ENCODE results near the gene ZNF582. TPM values are rescaled to one million over a fixed set of nuclear protein-coding genes. Genes with fewer than 3 reads are reported as not detected.

The ZNF582 gene
- 0.31 and 1.5 TPM in 2 replicates for total RNA-seq (2014; rRNA removed; shearing (Covaris generic))

DNA sequence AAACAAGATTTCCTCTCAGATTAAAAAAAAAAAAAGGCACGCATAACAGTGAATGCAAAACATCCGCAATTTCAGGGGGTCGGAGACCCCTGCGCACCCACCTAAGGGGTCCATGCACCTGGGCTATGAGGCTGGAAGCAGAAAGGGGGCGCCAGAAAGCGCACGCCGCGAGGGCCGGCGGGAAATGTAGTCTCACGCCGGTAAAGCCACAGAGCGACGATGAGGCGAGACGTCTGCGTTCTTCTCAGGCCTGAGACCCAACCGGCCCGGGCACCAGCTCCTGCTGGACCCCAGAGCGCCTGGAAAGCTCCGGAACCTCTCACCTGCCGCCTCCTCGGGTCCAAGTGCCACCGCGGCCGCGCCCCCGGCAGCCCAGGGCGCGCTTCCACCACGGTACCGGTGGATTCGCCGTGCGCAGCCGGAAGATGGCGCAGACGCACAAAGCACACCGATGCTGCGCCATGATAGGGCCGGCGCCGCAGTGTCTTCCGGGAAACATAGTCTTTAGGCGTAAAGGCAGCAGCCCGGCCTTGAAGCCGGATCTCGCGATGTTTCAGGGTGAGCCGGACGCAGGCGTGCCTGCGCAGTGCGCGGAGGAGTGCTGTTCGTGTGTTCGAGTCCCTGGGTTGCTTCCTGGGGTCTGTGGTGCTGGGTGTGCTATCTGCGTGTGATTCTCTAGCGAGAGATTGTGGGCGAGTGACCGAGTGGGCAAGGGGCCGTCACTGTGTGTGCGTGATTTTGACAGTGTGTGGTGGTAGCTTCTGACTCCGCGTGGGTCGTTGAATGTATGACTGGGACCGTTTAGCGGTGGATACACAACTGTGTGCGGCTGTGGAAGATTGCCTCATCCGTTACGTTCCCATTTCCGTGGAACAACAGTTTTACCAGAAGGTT is at the start of gene ZNF582:
ZNF582 (minus strand) TSS at position 416 of the 894 bp plus-strand sequence. CDS start 1,782 bp downstream, outside the sequence.
- peak; percentile 60 for DNase-seq (ENCODE audit: low spot score)

DNA sequence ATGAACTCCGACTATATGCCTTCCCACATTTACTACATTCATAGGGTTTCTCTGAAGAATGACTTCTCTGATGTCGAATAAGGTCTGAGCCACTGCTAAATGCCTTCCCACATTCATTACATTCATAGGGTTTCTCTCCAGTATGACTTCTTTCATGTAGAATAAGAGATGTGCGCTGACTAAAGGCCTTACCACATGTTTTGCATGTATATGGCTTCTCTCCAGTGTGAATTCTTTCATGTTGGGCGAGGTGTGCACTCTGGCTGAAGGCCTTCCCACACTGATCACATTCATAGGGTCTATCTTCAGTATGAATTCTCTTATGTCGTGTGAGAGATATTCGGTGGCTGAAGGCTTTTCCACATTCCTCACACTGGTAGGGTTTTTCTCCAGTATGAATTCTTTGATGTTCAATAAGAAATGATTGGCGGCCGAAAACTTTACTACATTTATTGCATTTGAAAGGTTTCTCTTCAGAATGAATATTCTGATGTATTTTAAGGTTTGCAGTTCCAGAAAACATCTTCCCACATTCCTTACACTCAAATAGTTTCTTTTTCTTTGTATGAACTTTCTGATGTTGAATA is 48.0 kb upstream of the ZNF582 start:
- DNase-seq (ENCODE audit: low spot score) = no peak

DNA sequence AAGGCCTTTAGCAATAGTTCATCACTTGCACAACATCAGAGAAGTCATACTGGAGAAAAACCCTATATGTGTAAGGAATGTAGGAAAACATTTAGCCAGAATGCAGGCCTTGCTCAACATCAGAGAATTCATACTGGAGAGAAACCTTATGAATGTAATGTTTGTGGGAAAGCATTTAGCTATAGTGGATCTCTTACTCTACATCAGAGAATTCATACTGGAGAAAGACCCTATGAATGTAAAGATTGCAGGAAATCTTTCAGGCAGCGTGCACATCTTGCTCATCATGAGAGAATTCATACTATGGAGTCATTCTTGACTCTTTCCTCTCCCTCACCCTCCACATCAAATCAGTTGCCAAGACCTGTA is 30.6 kb upstream of the ZNF582 start:
- peak; percentile 13 for DNase-seq (ENCODE audit: low spot score)

DNA sequence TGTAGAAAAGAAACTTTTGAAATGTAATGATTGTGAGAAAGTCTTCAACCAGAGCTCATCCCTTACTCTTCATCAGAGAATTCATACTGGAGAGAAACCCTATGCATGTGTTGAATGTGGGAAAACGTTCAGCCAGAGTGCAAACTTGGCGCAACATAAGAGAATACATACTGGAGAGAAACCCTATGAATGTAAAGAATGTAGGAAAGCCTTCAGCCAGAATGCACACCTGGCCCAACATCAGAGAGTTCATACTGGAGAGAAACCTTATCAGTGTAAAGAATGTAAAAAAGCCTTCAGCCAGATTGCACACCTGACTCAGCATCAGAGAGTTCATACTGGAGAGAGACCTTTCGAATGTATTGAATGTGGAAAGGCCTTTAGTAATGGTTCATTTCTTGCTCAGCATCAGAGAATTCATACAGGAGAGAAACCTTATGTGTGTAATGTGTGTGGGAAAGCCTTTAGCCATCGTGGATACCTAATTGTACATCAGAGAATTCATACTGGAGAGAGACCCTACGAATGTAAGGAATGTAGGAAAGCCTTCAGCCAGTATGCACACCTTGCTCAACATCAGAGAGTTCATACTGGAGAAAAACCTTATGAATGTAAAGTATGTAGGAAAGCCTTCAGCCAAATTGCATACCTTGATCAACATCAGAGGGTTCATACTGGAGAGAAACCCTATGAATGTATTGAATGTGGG is 30.1 kb upstream of the ZNF582 start:
- DNase-seq (ENCODE audit: low spot score) = no peak

DNA sequence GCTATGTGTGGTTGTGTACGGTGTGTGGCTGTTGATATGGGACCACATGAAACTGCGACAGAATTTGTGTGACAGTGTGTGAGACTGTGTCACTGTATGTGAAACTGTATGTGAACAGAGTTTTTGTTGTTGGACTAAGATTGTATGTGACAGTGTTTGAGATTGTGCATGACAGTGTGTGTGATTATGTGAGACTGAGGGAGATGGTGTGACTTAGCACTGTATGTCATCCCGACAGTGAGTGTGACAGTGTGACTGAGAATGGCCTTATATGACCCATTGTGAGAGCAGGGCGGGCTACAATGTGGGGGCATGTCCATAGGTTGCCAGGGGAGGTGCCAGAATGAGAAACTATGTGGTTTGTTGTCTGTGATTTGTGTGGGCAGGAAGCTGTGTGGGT is 11.7 kb upstream of the ZNF582 start:
- DNase-seq (ENCODE audit: low spot score) = no peak

DNA sequence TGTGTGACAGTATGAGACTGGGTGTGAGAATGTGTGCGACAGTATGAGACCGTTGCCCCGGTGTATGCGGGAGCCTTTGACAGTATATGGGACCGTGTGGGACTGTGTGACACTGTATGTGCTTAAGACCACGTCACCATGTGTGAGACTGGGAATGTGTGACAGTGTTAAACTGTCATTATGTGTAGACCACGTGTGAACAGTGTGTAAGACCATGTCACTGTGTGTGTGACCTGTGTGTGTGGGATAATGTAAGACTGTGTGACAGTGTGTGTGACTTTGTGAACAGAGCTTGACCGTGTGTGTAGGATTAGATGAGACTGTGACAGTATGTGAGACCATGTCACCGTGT is 11.3 kb upstream of the ZNF582 start:
- no peak for DNase-seq (ENCODE audit: low spot score)

DNA sequence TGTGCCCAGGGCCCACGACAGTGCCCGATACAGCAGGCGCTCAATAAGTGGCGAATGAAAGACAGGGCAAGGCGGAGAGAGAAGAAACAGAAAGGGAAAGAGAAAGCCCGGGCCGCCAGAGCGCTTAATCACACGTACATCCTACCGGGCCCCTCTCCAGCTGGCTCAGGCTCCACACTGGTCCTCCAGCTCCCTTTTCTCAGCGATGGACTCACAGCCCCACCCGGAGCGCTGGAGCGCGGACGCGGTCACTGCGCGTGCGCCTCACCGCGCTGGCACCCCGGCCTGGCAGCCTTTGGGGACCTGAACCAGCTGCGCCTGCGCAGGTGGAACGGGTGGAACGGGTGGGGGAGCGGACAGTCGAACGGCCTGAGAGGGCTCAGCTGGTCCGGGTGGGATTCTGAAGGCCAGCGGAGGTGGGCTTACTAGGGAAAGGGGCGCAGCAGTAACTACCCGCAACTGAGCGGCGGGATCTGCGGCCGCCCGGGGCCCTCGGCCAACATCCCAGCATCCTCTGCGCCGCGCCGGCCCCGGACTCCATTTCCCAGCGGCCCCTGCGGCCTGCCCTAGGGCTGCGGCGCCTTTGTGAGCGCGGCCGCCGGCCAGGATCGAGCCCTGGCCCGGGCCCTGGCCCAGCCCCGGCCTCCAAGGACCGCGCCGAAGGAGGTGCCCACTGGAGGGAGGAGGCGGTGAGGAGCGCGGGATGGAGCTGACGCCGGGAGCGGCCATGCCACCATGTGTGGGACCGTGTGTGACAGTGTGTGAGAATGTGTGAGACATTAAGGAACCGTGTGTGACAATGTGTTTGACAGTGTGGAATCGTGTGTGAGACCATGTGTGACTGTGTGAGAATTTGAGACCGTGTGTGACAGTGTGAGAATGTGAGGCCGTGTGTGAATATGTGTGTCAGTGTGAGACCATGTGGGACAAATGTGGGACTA is 10.7 kb upstream of the ZNF582 start, which contains the start of gene ZNF583:
ZNF583 (plus strand) TSS at position 569 of the 941 bp plus-strand sequence. CDS start 2,783 bp downstream, outside the sequence.
- peak; percentile 95 for DNase-seq (ENCODE audit: low spot score)

DNA sequence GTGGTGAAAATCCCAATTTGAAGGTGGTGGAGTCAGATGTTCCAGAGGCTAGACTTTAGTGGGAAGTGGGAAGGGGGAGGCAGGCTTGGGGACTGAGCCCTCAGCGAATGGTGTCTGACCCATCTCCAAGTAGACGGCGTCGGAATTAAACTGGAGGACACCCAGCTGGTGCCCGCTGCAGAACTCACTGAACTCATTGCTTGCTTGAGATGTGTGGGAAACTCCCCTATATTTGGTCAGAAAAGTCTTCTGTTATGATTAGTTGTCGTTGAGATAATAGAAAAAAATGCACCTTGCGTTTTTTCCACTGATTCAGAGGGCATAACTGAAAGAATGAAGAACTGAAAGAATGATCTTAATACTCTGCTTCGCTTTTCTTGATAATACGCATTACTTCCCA is 9.9 kb upstream of the ZNF582 start:
- DNase-seq (ENCODE audit: low spot score) = peak; percentile 10

DNA sequence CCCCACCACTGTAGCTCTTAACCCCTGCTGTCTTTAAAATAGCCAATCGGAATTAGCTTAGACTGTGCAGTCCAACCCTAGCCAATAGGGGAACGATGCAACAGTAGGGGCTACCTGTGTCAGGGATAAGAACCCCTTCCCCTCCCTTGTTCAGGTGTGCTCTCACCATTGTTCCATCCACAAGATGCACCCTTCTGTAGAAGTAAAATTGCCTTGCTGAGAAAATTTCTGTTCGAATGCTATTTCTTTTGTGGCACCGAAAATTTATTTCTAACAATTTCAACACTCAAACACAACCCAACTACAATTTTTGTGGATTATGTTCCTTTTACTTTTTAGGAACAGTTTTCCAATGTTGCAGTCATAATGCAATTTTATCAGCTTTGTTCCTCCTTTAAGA is 7.2 kb upstream of the ZNF582 start:
- DNase-seq (ENCODE audit: low spot score) = no peak

DNA sequence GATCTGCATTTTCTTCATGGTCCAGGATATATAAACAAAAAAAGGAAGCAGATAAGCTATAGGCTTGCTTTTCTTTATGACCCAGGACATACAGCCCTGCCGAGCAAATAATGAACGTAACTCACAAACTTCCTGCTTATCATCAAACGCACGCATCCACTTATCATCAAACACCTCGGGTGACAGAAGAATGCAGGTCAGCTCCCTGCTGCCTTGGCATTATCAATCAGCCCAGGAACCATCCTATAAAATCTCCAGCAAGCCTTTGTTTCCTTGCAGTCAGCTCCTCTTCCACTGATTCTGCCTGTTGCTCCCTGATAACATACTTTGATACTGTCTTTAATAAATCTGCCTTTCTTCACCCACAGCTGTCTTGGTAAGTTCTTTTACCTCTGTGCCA is 5.5 kb upstream of the ZNF582 start:
- DNase-seq (ENCODE audit: low spot score) = no peak

DNA sequence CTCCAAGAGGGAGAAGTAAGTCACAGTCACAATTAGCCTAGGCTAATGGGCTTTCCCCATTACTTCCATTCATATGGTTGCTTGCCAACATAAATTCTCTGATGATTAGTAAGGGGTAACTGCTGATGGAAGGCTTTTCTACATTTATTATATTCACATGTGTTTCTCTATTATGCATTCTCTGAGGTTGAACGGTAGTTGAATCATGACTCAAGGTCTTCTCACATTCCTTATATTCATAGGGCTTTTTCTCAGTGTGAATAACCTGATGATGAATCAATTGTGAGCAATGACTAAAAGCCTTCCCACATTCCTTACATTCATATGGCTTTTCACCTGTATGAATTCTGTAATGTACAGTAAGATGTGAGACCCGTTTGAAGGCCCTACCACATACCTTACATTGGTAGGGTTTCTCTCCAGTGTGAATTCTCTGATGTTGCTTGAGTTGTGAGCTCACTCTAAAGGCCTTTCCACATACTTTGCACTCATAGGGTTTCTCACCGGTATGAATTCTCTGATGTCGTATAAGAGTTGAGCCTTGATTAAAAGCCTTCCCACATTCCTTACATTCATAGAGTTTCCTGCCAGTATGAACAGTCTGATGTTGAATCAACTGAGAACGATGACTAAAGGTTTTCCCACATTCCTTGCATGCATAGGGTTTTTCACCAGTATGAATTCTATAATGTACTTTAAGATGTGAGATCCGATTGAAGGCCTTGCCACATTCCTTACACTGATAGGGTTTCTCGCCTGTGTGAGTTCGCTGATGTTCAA is 9.3 kb downstream of the ZNF582 start:
- DNase-seq (ENCODE audit: low spot score) = peak; percentile 25

DNA sequence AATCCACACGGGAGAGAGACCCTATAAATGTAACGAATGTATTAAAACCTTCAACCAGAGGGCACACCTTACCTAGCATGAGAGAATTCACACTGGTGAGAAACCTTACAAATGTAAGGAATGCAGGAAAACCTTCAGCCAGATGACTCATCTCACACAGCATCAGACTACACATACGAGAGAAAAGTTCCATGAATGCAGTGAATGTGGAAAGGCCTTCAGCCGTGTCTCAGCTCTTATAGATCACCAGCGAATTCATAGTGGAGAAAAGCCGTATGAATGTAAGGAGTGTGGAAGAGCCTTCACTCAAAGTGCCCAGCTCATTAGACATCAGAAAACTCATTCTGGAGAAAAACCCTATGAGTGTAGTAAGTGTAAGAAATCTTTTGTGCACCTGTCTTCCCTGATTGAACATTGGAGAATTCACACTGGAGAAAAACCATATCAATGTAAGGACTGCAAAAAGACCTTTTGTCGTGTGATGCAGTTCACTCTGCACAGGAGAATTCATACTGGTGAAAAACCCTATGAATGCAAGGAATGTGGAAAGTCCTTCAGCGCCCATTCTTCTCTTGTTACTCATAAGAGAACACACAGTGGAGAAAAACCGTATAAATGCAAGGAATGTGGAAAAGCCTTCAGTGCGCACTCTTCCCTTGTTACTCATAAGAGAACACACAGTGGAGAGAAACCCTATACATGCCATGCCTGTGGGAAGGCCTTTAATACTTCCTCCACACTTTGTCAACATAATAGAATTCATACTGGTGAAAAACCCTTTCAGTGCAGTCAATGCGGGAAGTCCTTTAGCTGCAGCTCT is 16.0 kb downstream of the ZNF582 start:
- peak; percentile 40 for DNase-seq (ENCODE audit: low spot score)

DNA sequence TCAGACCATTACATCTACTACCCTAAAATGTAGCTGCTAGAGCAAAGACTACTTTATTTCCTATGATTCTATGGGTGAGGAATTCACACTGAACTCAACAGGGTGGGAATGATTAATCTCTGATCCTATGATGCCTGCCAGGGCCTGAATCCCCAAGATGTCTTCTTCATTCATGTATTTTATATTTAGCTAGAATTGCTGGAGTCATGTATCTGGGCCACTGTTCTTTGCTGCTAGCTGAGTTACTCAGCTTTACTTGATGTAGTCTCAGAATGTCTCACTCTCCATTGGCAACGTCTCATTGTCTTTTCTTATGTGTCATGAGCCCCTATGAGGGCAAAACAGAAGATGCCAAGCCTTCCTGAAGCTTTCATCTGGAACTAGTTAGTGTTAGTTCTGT is 21.1 kb downstream of the ZNF582 start:
- DNase-seq (ENCODE audit: low spot score) = no peak

DNA sequence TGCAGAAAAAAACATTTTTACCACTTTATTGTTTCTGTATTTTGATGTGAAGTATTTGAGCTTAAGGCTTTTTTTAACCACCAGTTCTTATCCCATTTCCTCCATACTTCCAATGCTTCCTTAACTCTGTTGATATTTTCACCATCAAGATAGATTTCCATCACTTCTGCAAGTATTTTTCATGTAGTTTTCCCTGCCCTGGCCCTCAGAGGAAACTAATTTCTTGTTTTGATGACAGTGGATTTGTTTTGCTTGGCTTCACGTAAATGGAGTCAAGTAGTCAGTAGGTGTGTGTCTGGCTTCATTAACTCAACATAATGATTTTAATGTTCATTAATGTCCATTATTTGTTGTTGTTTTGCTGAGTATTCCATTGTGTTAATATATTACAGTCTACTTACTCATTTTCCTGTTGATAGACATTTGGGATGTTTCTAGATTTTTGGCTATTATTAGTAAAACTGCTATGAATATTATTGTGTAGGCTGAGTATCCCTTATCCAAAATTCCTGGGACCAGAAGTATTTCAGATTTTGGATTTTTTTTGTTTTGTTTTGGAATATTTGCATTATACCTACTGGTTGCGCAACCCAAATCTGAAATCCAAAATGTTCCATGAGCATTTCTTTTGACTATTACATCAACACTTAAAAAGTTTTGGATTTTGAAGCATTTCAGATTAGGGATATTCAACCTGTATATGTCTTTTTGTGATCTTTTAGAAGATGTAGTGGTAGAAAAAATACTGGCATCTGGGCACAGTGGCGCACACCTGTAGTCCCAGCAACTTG is 23.3 kb downstream of the ZNF582 start:
- no peak for DNase-seq (ENCODE audit: low spot score)

DNA sequence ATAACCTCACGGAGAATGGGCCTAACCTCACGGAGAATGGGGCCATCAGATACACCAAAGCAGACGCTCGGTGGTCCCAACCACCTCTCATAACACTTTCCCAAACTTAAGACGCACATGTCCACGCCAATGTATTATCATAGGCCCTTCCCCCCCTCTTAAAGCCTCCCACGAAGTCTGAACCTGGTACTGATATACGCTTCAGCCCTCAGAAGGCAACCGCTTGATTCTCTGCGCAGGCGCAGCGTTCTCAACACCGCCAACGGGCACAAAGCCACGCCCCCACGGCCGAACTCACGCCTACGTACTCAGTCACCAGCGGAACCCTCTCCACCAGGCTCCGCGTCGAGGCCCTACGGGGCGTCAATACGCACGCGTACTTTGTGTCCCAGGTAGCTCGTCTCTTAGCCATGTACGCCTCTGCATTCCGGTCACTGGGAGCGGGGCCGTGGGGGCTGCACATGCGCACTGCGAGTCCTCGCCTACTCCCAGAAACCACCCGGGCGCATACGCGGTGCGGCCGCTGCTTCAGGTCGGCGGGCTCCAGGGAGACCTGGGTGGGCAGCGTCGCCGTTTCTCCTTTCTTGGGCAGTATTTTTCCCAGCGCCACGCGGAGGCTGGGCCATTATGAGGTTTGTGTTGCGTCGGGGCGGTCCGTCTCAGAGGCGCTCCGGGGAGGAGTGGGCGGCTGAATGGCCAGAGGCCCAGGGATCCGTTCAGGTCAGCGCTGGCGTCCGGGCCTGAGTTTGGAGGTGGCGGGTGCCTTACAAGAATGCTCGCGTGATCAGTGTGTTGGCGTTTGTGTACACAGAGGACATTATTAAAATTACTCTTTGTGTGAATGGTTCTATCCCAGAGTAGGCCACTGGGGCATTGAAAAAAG is 25.3 kb downstream of the ZNF582 start:
- DNase-seq (ENCODE audit: low spot score) = no peak

DNA sequence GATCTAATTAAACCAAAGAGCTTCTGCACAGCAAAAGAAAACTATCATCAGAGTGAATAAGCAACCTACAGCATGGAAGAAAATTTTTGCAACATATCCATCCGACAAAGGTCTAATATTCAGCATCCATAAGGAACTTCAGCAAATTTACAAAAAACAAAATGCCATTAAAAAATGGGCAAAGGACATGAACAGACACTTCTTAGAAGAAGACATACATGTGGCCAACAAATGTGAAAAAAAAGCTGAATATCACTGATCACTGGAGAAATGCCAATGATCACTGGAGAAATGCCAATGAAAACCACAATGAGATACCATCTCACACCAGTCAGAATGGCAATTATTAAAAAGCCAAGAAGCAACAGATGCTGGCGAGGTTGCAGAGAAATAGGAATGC is 32.5 kb downstream of the ZNF582 start:
- no peak for DNase-seq (ENCODE audit: low spot score)

DNA sequence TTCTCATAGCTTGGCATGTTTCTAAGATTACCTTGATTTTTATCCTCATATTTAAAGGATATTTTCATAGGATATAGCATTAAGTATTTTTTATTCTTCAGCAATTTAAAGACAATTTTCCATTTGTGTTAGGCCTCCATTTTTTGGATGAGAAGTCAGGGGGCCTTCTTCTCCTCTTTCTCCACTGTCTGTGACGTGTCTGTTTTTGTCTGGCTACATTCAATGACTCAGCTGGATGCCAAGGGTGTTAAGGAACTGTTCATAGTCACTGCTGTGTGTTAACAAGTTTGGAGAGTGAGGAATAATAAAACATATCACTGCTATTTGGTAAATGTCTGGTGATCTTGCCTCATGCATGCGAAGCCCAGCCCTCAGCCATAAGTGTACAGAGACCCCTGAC is 36.4 kb downstream of the ZNF582 start:
- no peak for DNase-seq (ENCODE audit: low spot score)

DNA sequence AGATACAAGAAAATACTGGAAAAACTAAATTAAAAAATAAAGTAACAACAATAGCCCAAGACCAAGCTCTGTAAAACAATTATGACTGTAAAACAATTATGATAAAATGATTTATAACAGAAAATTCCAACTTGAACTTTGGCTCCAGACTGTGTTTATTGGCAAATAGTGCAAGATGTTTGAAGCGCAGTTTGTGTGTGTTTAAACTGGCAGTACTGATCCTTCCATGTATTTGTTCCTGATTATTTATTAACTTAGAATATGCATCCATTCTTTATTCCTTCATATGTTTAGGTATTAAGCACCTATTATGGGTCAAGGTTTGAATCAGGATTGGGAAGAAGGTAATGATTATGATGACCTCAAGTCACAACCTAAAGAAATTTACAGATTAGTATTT is 37.8 kb downstream of the ZNF582 start:
- DNase-seq (ENCODE audit: low spot score) = no peak

Data from A172 (cell line).